NCI-H345 treated with DMSO at 0.1 percent for 48 hours (cell line): Measurements from ENCODE around the gene TENM4.

ENCODE experiments used
- DNase-seq: peaks from one replicate; lab custom pipeline; 2025; ENCODE audit not compliant: unreplicated experiment; lab: John Stamatoyannopoulos, UW

The TENM4 gene

DNA sequence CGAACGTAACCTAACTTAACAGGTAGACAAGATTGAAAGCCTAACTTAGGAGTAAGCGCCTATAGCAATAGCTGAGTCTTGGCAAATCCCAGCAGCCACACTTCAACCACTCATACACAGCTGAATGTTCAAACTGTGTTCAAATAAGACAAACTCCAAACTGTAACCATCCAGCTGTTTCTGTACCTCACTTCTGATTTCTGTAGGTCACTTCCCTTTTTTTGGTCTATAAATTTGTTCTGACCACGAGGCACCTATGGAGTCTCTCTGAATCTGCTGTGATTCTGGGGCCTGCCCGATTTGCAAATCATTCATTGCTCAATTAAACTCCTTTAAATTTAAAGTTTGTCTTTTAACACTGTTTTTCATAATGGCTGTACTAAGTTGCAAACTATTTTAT is 8.2 kb upstream of the TENM4 start:
- DNase-seq: no peak

DNA sequence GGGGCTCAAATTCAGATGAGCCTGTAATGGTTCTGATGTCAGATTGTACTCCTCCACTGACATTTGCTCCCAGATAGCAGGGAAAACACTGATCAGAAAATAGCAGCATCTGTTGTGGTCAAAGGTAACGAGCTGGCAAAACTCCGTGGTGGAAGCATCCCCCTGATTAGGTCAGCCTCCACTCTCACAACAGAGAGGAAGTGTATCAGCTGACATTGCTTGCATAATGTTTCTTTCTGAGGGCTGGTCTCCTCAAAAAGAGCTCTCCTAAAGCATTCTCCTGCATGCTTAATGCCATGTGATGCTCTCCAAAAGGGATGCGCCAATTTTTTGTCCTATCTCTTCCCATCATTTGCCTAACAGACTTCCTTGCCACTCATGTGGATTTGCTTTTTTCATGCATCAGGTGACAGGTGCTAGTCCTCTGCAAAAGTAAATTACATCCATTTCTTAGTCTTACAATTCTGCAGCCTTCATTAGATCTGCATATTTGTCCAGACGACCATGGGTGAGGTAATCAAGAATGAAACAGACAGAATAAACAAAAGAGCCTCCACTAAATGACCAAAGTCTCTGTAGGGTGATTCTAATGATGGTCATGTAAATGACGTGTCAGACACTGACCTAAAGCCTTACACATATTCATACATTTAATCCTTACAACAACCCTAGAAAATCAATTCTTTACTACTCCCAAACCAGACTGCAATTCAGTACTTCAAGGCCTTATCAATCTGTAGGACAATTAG is 6.4 kb upstream of the TENM4 start:
- DNase-seq: no peak

DNA sequence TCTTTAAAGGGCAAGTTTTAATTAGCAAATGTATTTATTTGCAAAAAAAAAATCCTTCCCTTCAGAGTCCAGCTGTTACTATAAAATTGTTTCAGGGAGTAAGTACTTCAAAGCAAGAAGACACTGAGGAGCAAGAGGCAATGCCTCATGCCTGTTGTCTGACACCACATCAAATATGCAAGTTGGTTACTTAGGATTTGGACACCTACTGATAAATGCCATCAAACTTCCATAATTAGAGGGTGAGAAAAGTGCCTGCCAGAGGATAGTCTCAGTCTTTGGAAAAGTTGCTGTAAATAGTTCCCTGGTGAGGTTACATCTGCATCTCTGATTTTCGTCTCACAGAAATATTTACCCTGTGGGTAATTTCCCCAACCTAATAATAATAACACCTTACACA is 4.1 kb upstream of the TENM4 start:
- DNase-seq: no peak

DNA sequence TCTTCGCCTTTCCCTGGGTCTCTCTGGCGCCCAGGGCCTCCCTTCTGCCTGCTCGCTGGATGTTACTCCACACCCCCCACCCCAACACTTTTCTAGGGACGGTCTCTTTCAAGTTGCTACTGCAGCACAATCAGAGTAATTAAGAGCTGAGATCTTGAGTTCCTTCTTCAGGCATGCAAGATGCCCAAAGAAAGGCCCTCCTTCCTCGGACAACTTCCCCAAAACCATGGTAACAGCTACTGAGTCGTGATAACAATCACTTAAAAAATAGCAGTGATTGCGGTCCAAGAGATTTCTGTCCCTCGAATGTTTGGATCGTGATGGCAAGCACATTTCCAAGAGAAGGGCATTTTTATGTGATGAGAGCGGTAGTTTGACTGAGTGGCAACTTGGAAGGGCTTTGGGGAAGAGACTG is 638 bp upstream of the TENM4 start:
- DNase-seq: no peak

DNA sequence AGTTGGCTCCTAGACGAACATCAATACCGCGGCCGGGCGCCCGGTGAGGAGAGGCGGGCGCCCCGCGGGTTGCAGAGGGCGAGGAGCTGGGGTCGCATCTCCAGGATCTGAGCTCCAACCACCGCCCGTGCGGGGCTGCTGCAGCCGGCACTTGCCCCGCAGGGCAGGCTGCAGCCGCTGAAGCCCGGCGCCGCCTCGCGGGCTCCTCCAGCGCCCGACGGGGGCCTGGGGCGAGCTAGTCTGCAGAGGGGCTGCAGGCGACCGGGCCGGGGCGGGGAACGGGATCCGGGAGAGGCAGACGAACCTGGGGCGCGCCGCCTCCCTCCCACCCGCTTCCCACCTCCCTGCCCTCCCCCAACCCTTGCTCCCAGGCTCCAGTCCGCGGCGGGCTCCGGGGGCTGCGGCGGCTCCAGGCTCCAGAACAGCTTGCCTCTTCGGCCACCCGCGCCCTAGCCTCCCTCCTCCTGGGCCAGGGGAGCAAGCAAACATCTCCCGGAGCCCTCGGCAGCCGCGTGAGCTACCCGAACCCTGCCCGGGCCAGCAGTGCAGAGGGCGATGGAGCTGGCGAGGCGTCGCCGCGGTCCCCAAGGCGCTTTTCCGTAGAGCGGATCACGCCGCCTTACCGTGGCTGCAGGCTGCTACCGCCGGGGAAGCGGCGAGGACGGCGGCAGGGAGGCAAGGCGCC is 802 bp downstream of the TENM4 start:
- no peak for DNase-seq

DNA sequence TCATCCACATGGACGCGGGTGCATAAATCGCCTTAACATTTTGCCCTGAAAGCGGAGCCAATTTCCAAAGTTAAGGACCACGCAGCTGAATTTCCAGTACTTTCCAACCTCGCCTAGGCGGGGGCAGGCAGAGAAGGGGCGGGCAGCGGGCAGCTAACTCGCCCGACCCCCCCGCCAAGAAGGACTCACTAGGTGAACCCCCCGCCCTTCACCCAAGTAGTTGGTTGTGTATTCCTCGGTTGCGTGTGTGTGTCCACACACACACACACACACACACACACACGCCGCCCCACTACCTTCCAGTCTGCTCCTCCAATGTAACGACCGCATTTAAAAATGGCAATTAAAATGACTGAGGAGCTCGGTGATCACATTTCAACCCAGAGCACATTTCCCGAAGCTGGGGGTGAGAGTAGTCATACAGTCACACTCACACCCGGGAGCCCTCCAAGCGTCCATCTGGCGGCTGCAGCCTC is 1.4 kb downstream of the TENM4 start:
- no peak for DNase-seq

DNA sequence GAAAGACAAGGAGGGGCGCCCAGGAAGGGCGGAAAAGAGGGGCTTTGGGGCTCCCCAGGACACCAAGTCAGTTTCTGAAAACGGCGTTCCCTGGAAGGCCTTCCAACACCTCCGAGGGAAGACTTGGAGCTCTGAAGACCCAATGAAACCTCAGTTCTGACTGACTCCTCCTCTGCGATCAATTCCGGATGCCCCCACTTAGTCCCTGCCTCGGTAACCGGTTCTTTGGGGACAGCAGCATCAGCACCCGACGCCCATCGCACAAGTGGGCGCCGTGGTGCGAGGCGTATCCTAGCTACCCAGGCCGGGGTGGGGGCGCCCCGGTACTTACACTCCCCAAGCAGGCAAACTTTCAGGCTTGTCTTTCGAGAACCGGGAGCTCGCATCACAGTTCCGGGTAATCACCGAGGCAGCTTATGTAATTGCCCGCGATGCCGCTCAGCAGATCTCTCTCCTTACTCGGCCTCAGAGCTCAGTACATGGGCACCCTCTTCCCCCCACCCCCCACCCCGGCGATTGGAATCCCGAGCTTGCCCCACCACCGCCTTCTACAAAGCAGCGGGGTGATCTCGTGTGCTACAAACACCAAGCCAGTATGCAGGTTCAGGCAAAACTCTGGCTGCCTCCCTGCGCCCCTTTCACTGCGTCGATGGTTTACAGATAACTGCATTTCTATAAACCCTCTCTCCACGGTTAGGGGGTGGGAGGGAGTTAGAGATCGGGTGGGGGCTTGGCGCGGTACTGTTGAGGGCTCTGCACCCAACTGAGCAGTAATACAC is 2.0 kb downstream of the TENM4 start:
- DNase-seq: peak; percentile 49

DNA sequence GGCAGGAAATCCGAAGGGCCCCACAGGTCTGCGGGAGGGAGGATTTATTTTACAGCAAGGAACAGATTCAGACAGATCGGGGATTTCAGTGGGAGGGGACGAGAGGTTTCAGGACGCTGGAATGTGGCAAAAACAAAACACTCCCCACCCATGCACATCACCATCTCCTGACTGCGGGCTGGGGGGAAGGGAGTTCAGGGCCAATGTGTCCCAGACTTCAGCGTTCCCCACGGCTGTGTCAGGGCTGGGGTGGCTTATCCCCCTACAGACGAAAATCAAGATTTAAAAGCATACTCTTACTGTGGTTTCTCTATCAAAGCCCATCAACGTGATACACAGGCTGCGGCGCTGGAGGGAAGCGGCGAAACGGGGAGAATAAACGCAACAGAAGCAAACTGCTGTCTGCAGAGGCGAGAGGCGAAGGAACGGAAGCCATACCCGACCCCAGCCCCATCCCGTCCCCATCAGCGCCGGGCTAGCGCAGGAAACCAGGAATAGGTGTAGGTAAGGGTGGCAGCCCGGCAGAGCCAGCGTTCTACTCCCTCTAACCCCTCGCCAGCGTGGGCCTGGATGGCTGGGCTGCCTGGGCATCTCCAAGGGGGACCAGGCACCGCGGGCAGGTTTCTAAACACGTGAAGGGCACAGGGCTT is 2.7 kb downstream of the TENM4 start:
- no peak for DNase-seq

DNA sequence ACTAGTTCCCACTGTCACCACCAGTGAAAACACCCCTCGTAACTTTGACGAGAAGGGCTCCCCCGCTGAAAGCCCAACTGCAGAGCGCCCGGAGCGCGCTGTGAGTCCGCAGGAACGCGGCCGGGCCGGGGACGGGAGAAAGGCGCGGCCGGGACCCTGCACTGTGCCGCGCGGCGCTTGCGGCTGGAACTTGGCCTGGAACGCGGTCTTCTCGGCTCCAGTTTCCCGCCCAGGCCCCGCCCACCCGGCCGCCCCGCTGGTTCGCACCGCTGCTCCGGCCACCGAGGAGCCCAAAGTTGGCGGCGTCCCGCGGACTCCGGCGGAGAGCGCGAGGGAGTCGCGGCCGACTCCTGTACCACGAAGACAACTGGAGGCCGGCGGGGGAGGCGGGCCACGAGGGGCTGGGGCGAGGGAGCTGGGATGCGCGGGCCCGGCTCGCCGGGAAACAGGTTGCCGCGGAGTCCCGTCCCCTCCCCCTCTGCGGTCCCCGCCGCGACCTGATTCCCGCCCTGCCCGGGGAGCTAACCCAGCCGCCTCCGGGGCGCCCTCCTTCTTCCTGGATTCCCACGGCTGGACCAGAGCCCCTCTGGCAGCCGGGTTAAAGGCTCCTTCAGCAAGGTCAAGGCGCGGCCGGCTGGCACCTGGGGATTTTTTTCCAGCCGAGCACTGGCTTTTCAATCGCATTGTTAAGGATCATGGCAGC is 3.4 kb downstream of the TENM4 start:
- peak; percentile 29 for DNase-seq

DNA sequence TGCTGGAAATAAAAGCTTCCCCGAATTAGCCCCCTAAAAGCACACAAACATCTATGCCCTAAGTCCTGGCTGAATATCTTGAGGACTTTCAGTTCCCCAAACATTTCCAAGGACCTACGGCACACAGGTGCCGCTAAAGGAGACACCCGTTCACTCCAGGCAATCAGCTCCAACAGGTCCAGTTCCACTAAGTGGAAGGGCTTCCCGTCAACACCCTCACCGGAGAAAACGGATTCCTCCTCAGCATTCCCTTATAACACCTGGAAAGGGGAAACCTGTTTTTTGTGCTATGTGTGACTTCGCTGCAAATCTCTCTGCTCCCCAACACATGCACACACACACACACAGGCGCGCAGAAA is 3.9 kb downstream of the TENM4 start:
- DNase-seq: no peak

DNA sequence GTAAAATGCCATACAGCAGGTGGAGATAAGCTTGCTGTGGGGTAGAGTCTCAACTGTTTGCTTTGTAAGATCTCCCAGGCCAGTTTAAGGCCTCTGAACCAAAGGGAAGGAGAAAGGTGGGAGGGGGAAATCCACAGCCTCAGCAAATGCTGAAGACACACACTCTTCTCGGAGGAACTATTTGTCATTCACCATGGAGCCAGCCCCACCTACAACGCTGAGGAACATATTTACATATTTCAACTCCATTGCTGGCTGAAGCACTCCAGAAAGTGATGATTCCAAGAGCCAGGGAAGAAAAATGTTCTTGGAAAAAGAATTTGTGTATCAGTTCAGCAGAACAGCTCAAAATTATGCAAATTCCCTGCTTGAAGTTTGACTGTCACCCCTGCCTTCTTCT is 6.5 kb downstream of the TENM4 start:
- DNase-seq: no peak

DNA sequence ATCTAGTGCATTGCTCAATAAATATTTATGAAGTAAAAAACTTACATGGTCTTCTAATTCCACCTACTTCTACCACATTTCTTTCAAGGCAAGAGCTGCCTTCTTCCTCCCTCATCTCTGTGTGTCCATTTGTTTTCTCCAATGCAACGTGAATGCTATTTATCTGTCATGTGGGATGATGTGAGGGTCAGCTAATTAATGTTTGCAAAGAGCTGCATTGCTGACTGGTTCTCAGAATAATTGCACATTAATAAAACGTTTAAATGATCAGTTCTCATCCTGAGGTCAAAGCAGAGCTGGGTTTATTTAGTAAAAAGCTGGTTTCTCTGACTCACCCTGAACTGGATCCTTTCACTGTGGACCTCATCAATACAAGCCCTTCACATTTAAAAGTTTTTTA is 8.7 kb downstream of the TENM4 start:
- DNase-seq: no peak

DNA sequence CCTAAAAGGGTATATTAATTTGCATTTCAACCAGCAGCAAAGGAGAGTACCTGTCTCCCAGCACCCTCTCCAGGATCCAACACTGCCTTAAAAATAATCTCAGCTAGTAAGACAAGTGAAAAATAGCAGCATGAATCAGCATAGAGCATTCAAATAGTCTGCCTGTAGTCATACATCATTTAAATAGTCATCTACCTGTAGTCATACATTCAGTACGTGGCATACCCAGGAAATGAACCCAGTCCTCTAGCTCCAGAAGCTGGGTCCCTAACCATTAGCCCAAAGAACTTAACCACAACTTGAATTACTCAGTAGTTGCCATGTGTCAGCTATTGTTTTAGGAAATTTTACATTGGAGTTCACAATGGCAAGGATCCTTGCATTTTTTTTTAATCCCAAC is 9.3 kb downstream of the TENM4 start:
- DNase-seq: no peak

DNA sequence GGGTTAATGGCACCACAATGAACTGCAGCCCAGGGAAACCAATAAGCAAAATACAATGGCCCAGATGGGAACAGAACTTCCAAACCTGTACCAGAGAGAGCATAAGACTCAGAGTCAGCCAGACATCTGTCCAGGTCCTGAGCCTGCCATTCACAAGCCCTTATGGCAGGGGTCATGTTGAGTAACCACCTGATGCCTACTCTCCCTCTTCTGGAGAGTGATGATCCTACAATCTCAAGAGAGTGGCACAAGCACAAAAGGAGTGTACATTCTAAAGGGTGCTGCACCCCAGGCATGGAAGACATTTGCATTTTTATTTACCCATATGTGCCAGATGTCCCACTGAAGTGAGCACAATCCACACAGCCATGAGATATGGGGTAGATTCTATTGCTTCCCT is 10.6 kb downstream of the TENM4 start:
- DNase-seq: no peak

DNA sequence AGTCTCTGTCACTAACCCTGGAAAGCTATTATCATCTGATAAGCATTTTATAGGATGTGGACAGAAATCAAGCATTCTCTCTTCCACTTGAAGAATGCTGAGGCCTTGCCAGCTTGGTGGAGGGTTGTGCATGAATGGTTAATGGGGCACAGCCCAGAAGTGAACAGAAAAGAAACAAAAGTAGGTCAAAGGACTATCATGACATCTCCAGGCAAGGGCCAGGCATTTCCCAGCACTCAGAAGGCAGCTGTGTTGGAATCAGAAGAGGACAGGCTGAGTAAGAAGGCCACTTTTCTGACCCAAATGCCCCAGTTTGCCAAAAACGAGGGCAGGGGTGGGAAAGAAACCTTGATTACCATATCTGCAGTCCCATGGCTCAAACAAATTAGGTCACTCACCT is 12.4 kb downstream of the TENM4 start:
- no peak for DNase-seq

DNA sequence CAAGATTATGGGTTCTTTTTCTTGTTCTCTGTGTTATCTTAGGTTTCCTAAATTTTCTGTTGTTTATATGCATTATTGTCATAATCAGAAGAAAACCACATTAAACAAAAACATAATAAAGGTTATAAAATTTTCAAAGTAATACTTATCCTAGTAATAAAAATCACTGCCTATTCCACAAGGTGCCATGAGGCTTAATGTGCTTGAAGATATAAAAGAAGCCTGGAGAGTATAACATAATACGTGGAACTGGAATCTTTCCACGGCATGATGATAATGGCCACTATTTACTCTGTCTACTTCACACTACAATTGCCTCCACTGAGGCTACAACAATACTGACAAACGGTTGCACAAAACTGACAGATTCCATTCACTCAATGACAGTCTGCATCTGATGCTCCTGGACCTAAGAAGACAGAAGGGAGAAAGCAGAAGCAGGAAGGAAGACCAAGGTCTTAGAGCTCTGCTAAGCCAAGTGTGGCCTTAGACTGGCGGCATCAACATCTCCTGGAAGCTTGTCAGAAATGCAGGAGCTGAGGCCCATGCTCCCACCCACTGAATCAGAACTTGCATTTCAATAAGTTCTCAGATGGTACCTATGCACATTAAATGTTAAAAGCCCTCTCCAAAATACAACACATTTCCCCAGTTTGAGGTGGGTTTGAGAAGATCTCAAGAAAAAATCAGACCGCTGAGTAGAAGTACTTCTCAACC is 13.1 kb downstream of the TENM4 start:
- DNase-seq: no peak

DNA sequence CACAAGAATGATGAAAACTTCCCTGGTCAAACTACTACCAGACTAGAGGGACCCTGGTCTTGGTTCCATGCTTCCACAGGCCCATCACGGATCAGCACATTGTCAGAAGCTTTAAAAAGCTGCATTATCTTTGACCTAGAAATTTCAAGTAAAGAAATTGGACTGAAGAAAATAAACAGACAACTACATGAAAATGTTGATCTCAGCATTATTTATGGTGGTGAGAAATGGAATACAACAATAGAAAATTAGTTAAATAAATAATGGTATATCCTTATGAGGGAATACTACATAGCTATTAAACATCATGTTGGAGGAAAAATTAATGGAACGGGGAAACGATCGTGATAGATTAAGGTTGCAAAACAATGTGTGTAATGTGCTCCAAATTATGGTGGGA is 13.7 kb downstream of the TENM4 start:
- no peak for DNase-seq

DNA sequence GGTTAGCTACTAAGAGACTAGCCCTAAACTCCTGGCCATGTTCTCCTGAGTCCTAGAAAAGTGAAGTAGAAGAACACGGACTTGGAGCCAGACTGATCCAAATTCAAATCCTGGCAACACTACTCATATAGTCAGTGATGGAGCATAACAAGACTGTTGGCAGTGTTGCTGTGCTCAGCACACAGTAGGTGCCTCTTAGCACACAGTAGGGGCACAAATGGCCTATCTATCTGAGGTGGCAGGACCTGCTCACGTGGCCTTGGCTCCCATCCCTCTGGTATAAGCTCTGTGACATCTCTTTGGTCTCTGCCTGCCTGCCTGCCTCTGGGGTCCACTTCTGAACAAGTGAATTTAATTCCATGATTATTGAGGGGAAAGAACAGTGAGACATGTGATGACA is 15.4 kb downstream of the TENM4 start:
- DNase-seq: no peak

DNA sequence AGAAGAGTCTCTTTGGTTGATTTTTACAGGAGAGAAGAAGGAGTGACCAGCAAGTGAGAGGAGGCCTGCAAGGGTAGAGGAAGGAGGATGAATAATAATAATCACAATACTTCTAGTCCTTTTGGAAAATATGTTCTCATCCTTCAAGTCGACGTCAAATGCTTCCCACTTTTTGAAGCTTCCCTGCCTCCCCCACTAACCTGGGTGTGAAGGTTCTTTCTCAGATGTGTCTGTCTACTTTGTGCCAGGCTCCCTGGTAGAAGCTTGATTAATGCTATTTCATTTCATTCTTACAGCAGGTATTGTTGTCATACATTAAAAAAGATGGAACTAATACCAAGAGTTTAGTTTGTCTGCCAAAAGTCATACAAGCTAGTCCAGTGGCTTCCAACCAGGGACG is 17.1 kb downstream of the TENM4 start:
- DNase-seq: no peak

DNA sequence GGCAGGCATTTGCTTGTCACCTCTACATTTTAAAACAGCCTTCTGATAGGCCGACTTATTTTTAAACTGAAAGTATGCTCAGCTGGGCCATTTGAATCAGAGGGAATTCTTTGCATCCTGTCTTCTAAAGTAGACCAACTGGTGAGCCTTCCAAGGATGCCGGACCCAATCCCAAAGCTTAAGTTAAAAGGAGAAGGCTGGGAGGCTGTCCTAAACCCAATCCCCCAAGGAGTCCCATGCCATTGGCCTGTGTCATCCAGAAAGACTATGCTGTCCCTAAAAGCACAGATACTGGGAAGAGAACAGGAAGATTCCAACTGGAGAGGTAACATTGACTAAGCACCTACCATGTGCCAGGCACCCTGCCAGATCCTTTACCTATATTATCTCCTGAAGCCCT is 18.0 kb downstream of the TENM4 start:
- DNase-seq: no peak
